ENCODE measurements around the gene GRM8.
A peak's percentile ranks its signal among the peaks of the same experiment; 100 is the strongest.
"Not testable (repeated sequence)": the region's sequence is repeated elsewhere in the genome, so short reads cannot be mapped to it uniquely, and the experiment has no call there.

The GRM8 gene

DNA sequence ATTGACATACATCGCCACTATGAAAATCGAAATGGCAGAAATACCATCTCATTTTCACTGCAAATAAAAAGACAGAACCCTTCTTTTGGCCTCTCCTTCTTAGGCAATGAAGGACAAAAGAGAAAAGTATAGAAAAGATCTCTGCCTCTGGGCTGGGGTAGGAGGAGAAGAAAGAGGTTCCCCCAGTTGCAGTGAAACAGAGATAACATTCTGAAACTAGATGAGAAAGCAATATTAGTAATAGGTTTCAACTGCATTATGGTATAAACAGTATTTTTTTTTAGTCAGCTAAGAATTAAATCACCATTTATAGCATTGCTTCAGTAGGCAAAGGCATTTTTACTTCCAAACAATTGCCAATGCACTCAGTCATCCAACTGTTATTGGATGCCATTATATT is 347.5 kb downstream of the GRM8 start:
- not testable (repeated sequence) for DNase-seq

DNA sequence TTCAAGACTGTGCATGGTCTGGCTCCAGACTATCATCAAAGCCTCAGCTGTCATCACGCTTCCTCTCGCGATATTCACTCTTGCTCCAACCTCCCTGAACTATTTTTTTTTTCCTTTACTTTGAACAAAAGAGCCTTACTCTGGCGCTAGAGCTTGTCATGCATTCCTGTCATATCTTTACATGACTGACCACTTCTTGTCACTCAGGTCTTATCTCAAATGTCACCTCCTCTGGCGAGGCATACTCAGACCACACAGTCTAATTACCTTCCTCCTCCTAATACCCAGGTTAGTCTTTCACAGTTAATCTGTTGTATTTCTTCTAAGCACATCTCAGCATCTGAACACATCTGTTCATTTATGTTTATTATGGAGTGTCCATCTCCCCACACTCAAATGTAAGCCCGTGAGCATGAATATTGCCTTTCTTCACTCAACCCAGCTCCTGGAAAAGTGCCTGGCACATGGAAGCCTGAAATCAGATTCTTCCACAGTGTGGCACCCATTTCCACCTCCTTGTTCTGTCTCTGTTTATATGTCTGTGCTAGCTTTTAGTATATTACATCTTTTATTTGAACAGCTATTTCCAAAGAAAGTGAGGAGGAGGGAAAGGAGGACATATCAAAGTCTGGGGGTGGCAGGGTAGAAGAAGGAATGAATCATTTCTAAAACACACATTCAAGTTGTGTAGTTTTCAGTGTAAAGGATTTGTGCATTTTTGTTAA is 351.5 kb downstream of the GRM8 start:
- DNase-seq: not testable (repeated sequence)

DNA sequence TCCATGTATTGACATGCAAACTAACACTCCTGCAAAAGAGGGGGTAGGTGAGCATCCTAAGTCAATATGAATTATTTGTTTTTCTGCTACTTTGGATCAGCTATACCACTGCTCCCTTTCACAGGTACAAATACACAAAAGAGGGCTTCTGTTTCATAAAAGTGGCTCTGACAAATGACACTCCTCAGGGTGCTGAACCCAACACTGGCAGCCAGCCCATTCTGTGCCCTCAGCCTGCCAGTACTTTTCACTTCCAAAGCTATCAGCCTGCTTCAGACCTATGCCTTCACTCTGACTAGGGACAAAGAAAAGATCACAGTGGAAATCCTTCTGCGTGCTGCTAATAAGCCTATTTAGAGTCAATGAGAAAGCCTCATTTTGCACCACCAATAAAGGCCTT is 364.8 kb downstream of the GRM8 start:
- DNase-seq: peak; percentile 79

DNA sequence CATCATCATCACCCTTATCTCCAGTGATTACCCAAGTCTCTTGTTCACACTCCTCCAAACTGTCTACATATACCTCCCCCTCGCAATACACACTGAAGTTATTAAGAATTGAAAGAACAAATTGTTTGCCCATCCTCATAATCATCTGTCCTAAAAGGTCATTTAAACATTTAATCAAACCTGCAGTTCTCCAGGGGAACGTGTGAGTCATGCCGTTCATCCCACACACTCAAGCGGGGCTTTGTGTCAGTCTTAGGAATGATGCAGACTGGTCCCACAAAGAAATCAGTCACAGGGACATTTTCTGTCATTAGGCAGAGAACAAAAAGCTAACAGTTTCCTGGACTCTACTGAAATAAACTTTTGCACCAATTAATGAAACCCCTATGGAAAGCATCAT is 365.2 kb downstream of the GRM8 start:
- DNase-seq: not testable (repeated sequence)

DNA sequence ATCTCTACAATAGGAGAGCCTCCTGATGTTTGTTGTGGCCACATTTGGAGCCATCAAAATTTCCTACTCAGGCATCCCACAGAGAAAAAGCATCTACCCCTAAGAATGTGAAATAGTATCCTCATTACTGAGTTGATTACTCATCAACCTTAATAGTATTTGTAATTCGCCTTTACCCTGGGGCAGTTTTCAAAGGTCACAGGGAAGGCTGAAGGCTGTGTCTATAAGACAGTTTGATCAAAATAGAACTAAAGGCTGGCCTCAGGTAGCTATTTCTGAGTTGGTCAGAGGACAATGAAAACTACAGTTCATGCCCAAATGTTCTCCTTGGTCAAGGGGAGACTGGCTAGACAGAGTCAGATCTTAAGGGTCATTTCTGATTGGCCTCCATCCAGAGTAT is 370.0 kb downstream of the GRM8 start:
- not testable (repeated sequence) for DNase-seq

DNA sequence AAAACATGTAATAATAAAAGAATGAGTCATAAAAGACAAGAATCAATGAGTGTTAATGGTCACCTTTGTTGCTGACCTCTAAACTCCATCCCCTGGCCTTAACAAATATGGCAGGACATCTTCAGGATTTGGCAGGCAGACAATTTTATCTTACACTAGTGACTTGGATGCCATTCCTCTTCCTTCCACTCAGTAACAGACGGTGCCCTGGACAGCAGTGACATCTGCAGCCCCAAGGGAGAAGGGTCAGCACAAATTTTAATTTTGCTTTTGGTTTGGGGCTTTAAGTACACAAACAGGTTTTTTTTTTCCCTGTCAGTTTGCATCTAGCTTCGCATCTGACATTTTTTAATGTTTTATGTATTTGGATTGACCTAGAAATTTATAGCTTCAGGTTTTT is 370.8 kb downstream of the GRM8 start:
- not testable (repeated sequence) for DNase-seq

DNA sequence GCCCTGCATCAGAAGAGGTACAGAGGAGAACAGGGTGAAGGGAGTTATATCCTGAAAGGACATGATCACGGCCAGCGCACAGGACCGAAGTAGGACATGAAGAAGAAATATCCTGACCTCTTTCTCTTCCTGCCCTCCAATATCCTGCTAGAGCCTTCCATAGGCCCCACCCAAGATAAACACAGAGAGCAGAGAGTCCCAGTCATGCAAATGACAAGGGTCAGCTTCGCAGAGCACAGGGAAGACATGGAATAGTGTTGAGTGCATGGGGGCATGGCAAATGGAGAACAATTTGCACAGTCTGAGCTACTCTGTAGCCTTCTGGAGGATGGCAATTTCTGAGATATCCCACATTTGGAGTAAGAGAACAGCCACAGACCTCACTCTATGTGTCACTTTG is 371.4 kb downstream of the GRM8 start:
- no peak for DNase-seq

DNA sequence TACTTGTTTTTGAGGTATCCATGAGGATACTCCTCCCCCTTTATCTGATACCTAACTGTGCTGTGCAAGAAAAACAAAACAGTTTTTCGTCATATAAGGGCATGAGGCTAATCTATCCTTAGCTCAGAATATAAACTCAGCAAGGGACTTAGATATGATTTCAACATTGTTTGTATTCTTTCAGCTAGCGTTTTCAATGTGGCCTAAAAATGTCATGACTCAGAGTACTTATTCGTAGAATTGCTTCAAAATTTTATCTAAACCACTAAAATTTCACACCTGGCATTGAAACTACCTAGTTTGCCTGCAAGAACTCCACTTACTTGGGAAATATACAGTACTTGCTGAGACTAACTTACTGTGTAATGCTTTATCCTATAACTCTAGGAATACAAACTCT is 376.2 kb downstream of the GRM8 start:
- DNase-seq: not testable (repeated sequence)

DNA sequence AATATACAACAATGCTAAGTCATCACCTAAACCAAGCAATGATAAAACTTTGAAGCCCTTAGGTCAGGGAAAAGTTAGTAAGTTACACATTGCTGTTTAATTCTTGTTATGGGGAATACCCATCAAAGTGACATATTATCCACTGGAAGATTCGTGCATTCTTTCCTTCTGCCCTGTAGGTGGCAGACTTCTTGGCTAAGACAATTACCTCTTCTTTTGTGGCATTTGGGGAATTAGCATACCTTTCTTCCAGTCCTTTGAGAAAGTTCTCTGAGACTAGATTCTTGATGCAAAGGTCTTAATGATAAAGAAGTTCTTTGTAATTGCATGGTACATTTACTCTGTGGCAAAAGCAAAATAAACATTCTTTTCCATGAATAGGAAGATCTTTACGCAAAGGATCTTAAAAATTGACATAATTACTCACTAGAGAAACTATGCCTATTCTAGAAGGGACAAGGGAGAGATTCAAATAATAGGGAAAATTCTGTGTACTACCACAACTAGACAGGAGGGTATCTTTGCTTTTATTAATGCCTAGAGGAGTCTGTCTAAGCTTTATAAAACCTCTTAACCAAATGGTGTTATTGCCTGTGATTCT is 395.9 kb downstream of the GRM8 start:
- no peak for DNase-seq

DNA sequence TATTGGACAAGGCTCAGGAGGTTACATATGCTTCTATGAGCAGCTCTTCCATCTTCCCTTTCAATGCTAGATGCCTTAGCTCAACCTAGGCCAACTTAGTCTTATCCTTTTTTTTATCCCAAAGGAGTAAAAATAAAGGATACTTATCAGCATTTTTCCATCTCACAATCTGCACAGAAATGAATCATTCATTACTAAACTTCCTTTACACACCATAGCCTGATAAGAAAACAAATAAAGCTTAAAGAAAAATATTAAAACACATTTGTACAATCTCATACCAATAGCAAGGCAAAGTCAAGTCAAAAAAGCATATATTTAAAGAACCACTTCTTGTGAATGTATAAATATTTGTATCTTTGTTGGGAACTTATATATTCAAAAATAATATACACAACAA is 407.4 kb downstream of the GRM8 start:
- no peak for DNase-seq

DNA sequence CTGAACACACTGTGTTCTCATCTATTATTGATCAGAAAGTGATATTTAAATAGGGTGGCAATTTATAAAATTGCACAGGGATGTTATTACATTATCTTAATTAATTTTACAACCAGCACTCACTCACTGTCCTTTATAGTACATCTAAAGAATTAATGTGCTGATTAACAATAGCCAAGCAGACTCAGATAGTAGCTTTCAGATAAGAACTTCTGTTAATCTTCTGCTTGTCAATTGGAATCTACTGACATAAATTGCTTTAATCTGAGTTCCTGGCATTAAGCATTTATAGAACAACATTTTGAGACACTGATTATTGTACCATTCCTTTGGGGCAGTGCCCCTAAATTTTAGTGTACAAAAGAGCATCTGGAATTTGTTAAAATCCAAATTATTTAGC is 408.9 kb downstream of the GRM8 start:
- no peak for DNase-seq

DNA sequence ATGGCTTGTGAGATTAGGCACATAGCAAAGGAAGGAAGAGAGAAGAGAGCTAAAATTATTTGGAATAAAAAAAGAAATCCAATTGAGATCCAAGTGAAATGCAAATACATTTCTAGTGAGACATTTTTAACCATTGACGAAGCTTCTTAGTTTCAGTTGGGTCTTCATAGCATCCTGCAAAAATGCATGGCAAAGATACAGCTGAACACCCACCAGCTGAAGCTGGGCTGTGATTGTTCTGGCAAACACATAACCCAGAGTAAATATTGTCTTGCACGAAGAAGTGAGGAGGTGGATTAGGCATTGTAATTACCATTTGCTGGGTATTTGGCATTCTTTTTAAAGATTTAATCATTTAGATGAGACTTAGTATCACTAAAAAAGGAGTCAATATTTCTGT is 409.4 kb downstream of the GRM8 start:
- peak; percentile 18 for DNase-seq

DNA sequence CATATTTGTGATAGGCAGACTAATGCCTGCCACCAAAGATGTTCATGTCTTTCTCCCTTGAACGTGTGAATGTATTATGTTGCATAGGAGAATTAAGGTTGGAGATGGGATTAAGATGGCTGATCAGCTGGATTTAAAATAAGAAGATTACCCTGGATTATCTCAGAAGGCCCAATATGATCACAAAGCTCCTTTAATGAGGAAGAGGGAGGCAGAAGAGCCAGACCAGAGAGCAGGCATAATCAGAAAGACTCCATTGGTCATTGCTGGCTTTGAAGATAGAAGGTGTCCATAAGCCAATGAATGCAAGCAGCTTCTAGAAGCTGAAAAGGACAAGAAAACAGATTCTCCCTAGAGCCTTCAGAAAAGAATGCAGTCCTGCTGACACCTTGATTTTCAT is 410.3 kb downstream of the GRM8 start:
- DNase-seq: no peak

DNA sequence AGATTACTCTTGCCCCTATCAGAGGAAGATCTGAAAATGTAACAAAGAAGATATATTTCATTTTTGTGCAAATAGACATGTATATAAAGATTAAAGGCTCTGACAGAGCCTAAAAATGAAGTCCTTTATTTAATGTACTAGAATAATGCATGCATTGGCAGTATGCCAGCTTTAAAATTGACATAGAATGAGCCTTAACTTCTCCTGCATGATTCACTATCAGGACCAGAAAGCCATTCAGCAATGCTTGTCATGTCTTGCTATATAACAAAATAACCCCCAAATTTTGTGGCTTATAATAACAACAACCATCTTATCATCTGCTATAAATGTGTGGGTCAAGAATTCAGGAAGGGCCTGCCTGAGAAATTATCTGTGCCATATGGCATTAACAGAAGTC is 411.9 kb downstream of the GRM8 start:
- peak; percentile 17 for DNase-seq

DNA sequence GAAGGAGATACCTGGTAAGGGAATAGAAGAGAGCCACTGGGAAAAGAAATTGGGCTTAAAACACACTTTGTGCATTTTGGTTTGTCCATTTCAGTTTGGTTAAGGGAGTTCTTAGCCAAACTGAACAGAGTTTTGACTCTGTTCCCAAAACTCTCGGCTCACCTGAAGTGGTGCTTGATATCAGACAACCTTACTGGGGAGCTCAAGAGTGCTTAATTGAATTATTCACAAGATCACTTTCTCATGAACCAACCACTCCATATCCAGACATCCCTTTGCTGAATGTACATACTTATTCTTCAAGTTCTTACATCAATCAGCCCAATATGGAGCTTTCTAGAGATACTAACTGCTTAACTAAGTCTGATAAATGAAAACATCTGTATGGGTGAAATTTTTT is 413.1 kb downstream of the GRM8 start:
- DNase-seq: no peak

DNA sequence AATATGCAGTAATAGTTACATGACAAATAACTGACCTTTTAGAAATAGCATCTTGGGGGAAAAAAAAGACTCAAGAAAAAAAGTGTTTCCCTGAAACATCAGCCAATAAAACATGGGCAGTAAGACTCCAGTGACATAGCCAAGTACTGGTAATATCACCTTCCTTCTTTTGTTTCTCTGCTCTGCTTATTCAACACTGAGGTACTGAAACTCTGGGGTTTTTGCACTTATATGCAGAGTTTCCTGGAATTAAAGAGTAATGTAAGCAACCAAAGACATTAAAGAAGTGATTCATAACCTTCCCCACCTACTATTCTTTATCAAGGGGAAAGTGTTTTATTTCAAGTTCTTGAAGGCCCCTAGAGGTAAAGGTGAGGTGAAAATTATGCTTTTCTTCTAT is 414.5 kb downstream of the GRM8 start:
- DNase-seq: no peak

DNA sequence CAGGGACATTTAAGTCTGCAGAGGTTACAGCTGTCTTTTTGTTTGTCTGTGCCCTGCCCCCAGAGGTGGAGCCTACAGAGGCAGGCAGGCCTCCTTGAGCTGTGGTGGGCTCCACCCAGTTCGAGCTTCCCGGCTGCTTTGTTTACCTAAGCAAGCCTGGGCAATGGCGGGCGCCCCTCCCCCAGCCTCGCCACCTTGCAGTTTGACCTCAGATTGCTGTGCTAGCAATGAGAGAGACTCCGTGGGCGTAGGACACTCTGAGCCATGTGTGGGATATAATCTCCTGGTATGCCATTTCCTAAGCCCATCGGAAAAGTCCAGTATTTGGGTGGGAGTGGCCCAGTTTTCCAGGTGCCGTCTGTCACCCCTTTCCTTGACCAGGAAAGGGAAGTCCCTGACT is 421.5 kb downstream of the GRM8 start:
- DNase-seq: not testable (repeated sequence)

DNA sequence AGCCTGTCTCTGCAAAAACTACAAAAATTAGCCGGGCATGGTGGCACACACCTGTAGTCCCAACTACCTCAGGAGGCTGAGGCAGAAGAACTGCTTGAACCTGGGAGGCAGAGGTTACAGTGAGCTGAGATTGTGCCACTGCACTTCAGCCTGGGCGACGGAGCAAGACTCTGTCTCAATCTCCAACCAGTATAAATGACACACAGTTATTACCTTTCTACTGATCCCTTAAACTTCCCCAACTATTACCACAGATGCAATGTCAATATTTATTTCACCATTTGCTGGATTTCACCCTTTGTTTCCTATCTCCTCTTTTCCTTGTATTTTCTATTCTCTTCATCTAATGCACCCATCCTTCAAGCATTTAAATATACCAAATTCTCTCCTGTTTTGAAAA is 431.8 kb downstream of the GRM8 start:
- no peak for DNase-seq

DNA sequence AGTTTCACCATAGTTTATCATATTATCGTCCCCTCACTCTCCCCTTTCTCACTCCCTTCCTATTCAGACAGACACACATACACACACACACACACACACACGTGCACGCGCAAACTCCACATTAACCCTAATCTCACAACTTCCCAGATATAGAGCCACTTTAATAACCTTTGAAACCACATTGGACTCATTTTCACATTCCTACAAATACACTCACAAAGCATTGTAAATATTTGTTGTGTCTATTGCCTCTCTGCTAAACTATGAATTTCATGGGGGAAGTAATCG is 433.6 kb downstream of the GRM8 start:
- no peak for DNase-seq

DNA sequence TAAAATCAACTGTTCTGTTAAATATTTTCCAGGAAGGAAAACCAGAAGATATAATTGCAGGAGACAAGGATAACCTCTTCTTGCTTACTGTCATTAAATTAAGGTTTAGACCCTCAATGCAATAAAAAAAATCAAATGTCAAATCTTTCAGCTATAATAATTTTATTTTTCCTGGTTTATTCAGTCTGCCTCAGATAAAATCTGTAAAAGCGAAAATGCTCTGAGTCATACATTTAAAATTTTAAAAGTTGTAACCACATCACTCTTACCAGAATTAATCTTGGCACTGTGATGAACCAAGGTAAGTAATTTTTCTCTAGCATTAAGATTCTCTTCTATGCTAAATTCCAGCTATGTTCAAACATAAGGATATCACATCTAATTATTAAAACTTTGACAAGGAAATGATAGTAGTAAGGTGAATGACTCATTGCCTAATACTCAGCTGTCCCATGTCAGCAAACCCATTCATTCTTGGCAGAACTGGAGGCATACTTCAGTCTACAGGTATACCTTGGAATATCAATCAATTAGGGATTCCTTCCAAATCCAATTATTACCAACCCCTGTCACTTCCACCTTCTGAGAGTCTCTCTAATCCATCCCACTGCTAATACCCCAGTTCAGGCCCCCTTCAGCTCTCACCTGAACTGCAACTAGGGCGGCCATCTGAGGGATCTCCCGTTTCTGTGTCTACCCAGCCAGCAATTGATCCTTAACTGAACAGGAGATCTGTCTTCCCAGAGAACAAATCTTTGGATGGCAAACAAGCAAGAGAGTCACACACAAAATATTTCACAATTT is 434.1 kb downstream of the GRM8 start:
- DNase-seq: no peak

DNA sequence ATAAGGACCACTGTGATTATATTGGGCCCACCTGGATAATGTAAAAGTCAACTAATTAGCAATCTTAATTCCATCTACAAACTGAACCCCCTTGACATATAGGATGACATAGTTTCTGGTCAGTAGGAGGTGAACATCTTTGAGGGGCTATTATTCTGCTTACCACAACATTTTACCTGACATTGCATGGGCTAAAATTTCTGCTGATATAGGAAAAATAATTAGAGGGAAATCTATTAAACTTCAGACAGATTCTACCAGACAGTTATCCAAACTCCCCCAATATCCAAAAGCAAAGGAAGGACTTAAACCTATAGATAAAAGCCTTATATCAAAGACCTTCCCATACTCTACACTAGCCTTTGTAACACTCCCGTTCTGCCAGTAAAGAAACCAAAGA is 443.6 kb downstream of the GRM8 start:
- DNase-seq: no peak

DNA sequence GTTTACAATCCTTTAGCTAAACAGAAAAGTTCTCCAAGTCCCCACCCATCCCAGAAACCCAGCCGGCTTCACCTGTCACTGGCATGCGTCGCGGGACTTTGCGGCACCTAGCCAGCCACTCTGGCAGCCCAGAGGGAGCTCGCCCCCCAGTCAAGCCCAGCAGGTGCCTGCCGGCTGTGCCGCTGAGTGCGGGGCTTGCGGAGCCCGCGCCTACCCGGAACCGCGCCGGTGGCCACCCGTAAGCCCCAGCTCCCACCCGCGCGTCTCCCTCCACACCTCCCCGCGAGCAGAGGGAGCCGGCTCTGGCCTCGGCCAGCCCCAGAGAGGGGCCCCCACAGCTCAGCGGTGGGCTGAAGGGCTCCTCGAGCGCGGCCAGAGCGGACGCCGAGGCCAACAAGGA is 446.1 kb downstream of the GRM8 start:
- no peak for DNase-seq

DNA sequence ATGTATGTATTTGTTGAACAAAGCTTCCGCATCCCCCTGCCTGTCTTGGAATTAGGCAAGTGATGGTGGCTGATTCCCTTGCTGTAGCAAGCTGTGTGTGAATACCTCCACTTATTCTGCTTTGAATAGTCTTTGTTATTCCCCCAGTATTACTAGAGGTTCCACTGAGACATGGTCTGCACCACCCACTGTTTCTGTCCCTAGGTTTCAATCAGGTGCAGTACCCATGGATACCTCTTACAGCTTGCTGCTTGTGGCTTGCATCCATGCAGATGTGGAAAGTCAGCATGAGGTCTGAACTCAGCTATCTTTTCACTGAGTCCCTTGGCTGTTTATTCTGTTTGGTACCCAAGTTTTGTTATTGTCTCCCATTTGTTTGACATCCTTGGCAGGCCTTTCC is 447.4 kb downstream of the GRM8 start:
- DNase-seq: no peak

DNA sequence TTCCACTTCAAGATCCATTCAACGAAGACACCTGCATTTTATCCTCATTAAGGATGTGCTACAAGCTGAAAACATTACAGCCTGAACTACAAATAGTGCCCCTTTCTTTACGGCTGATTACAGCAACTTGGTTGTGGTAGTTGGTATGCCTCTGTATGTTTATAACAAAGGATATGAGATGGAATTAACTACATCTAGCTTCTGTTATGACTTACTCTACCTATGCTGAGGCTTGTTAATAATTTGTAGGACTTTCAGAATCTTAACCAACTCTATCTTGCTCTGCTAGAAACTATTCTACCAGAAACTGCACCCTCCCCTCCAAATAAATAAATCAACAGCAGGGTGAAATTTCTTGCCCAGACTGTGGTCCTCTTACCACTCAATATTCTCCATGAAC is 448.1 kb downstream of the GRM8 start:
- DNase-seq: no peak

DNA sequence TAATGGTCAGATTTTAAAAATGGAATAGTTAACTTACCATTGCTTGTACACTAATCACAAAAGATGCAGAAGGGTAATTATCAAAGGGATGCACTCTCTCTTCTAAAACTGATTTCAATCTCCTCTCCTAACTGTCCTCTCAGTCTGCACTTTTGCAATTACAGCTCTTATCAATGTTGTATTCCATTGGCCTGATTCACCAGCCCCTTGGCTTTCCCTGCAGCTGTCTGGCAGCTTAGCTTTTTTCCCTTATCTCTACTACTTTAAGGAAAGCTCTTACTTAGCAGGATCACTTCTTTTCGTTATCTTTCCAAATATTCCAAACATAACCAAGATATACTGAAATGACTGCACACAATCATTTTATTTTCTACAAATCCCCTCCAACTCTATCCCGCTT is 448.8 kb downstream of the GRM8 start:
- DNase-seq: no peak
